HG02759 (cell line): ENCODE data around the gene HOXA13.

Experiments used
- ATAC-seq: cut with Tn5 transposase; IDR thresholded peaks from one replicate; pipeline ENCODE4 v1.9.1; 2021; ENCODE audit warnings: mild to moderate bottlenecking, moderate library complexity; ENCODE audit not compliant: unreplicated experiment

Gene HOXA13

DNA sequence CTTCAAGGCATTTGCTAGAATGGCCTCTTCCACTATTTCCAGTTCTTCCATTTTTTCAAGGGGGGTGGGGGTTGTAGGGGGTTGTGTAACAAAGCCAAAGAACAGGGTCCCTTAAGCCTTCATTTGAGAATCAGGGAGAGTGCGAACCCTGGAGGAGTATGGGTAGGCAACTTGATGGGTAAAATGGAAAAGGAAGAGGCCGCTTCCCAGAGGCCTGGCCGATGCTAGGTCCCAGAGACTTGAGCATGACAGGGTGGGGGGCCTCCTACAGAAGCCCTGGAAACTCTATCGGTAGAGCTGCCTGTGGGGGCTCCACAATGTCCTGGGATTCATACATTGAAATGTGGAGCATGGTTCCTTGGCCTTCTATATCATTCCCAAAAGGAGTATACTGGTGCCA is 9.1 kb upstream of the HOXA13 start:
- no peak for ATAC-seq

DNA sequence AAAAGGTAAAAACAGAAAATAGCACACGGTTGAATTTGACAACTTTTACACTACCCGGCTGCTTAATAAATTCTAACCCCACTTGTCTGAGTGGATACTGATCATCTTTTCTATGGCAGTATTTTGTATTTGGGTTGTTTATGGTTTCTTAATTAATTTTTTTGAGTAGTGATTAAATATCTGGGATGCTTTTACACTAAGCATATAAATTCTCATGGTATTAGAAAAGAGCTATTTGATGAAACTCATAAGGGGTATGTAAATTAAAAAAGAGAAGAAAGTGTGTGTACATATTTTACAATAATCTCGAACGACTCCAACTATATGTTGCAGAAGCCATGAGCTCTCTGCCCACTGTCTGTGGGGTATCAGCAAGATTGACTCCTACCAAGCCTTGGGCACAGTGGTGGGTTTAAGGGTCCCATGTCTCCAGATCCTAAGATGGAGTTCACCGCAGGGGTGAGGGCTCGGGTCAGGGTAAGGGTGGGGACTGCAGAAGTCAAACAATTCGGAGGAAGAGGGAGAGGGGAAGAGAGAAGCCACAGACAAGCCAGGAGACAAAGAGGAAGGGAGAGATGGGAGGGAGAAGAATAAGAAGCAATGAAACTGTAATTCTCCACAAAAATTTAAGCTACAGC is 7.6 kb upstream of the HOXA13 start:
- ATAC-seq = no peak

DNA sequence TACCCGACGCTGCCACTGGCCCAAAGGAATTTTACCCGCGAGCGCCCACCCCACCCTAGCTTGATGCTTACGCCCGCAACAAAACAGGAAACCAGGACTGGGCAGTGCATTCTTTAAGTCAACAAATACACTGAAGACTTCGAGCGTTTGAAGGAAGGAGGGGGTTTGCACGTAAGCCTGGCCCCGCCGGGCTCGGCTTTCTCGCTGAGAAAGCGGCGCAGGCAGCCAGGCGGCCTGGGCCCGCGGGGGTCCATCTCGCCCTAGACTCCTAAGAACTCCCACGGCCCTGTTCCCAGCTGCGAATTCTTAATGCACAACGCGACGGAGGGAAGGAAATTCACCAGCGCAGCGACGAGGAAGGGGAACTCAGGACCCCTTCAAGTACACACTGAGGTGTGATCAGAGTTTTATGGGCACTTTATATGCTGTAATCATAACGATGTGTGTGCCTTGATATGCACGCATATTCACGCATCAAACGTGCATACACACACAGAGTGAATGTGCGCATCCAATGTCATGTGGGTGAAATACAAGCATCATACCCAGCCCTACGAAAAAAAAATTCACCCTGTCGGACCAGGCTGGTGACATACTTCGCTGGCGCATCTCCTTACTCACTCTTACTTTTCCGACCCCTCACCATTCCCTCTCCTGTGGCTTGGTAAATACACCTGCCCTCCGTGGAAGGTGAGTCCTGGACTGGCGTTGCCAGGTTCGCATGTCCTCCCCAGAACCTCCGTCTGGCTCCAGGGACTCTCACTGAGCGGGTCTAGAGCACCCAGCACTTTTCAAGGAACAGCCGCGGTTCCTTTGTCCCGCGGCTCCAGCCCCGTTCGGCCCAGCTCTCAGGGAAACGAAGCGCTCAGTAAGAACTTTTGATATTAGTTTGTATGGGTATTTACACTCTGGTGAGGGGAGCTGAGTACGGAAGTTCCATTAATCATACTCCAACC is 5.7 kb upstream of the HOXA13 start:
- ATAC-seq = no peak

DNA sequence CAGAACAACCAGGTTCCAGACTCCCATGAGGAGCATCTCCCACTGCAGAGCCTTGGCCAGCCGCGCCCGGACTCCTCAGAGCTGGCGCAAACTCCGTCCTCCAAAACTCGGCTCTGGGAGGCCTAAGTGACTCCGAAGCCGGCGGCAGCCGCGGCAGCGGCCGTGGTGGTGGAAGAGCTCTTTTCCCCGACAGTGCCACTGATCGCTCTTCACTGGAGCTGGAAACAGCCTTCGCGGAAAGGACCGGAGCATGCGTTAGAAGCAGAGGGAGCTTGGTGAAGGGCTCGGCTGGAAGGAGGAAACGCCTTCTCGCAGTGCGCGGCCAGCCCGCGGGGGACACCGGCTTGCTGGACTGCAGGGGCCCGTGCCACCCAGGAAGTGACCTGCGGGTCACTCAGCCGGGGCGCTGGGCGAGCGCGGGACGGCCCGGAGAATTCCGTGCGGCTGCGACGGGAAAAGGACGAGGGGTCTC is 5.0 kb upstream of the HOXA13 start:
- ATAC-seq = no peak

DNA sequence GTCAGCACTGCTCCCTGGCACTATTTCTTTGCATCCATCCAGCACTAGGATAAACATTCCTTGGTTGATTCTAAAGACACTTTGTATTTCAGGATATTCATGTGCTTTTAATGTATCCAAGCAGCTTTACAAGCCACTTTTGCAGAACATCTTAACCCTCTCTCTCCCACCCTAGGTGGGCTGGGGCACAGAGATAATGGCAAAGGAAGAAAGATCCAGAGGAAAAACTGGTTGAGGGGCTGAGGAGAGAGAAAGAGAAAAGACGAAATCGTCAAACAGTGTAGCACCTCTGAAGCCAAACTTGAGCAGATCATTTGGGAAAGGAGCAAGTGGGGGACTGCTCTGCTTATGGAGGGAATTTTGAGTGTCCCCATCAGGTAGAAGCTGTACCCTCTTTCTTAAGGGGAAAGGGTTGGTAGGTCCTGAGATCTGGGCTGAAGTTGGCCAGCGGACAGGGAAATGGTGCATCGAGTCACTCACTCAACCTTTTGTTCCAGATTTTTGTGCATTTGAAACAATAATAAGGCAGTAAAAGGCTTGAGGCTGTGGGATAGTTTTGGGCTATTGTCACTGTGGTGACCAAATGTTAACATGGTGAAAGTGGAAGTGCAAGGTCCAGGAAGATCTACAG is 4.2 kb upstream of the HOXA13 start:
- ATAC-seq = no peak

DNA sequence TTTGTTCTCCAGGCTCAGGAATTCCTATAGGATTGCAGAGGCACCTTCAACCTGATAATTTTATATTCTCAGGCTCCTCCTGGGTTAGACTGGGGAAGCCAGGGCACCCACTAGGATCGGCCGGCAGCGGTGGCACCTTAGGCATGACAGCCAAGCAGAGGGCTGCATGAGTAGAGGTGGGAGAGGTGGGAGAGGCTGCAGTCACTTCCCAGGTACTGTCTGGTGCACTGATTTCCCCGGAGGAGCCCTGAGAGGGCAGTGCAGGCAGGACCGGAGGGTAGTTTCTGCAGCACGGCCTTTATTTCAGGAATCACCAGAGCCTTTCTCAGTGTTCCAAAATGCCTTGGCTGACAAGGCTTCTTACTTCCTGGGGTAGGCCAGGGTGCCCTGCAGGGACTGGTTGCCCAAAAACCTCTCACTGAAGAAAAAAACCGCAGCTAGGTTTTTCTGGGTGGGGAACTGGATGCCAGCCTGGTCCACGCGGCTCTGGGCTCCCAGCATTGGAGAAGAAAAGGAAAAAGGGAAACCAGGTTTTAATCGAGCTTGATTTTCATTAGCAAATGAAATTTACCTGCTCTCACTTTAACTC is 3.6 kb upstream of the HOXA13 start:
- no peak for ATAC-seq

DNA sequence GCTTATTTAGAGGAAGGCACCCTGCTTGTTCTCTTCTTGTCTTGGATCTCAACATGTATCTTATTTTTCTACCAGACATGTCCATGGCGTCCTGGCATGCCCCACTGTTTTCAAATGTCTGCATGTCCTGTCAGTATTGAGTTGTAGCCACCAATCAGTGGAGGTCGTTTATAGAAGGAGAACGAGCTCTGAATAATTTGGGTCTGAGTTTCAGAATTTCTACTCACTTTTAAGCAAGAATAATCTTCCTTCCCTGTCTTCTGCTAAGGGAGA is 2.9 kb upstream of the HOXA13 start:
- ATAC-seq = no peak

DNA sequence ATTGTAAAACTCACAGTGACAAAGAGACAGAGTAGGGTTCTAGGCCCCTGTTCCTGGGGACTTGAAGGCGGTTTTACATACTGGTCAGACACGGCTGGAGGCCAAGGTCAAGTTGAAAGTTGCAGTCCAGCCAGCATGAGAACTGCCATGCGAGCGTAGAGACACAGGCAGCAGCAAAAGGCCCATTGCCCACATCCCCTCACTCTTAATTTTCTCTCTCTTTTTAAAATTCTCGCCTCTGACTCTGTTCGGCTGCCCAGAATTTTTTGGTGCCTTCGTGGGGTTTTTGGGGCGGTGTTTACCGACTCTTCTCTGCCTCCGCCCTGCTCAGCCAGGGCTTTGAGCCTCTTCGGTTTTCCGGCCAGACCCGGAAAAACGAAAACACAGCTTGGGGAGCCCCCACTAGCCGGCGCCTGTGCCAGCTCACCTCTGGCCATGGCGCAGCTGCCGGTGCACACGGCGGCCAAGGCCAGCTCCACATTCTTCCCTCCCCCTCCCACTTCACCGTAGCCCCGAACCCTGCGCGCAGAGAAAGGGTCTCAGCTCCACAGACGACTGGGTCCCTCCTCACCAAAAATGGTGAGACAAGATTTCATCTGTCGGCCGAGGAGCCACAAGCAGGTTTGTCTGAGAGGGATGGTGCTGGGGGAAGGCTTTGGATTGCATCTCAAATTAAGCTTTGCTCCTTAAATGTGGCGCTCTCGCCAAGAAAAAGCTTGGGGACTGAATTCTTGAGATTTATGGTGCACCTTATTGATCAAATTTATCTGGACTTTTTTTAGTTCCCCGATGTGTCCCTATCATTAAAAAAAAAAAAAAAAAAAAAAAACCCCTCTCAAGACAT is 2.3 kb upstream of the HOXA13 start:
- ATAC-seq = no peak

DNA sequence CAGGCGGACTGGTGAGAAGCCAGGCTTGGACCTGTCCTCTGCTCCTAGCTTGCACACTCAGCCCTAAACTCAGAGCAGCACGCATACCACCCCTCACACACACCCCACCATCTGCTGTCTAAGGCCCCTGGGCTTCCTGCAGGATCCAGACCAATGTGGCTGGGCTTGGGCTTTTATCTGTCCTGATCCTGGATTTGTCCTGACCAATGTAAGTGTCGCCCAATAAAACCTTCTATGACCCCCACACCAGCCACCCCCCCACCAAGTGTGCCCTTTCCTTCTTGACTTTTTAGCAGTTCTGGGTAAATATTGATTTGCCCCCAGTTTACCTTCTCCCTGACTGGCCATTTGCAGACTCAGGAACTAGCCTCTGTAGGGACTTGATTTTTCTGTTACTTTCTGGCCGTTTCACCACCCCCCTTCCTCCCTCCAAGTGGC is 1.7 kb upstream of the HOXA13 start:
- ATAC-seq = no peak

DNA sequence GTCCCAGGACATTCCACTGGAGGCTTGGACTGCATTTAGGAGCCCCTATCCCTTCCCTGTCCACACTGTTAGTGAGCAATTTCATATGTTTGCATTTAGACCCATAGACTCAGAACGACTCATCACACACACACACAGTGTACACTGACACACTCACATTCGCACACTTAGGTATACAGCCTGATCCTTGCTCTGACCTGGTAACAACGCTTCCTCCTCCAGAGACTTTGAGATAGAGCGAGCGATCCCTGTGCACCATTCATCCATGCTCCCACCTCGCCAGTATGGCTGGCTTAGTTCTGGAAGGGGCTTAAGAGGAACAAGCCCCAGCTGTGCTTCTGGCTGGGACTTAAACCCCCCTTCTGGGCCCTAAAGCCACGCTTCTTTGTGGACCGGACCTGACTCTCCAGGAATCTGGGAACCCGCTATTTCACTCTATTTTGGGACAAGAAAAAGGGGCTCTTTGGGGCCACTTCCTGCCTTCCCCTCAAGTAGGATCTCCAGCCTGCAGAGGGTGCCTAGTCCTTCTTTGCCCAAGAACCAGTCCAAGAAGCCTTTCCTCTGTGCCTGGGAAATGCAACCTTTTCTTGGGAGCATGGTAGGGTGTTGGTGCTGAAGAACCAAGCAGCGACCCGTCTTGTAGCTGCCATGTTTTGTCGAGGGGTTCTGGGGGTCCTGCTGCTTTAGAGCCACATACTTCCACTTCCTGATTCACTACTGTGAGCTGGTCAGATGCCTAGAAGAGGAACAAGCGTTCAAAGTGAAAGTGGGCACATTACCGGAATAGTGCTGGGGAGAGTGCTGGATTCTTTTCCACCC is 1.1 kb upstream of the HOXA13 start:
- no peak for ATAC-seq

DNA sequence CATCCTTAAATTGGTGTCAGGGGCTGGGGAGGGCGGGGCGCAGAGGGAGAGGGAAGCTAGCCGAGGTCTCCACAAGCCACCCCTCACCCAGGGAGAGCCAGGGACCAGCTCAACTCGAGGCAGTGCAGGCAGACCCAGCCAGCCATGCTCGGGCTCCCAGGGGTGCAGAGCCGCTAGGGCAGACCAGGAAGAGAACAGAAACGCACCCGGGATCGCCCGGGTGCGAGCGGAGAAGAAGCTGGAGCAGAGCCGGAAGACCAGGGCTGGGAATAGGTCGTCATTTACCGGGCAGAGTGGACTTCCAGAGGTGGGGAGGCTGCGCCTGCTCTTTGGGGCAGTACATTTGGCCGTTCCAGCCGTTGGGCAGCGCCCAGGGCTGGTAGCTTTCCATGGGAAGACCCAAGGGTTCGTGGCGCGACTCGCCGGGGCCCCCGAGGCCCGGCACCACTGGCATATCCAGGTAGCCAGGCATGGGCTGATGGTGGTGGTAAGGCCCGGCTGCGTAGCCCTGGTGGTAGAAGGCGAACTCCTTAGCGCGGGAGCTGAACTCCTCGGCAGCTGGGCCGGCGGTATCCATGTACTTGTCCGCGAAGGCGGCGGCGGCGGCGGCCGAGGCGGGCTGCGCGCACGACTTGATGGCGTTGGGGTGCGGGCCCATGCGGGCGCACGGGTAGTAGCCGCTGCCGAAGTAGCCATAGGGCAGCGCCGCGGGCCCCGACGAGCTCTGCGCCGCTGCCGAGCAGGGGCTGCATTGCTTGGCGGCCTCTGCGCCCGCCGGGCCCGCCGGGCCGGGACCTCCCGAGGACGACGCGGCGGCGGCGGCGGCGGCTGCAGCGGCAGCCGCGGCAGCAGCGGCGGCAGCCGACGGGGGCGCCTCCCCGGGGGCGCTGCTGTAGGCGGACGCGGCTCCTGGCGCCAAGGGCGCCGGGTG is 755 bp downstream of the HOXA13 start:
- ATAC-seq = peak; percentile 21

DNA sequence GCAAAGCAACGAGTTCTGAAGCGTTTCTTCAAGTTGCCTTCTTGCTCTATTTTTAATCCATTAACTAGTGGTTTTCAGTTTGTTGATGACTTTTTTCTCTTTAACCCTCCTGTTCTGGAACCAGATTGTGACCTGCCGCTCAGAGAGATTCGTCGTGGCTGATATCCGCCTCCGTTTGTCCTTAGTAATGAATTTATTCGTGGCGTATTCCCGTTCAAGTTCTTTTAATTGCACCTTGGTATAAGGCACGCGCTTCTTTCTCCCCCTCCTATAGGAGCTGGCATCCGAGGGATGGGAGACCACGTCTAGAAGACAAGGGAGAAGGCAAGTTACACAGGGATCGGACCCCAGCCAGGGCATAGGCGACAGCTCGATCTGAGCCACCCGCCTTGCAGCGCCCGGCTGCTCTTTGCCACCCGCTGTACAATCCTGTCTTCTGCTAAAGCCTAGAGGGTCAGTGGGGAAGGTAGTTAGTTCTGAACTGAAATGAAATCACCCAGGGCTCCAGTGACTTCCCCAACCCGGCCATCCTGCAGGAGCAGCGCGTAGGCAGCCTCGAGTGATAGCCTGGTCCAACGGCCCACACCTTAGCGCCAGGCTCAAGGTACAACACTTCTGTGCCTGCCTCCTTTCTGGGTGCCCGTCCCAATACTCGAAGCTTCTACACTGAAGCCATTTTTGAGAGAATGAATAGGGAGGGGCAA is 1.6 kb downstream of the HOXA13 start:
- ATAC-seq = no peak

DNA sequence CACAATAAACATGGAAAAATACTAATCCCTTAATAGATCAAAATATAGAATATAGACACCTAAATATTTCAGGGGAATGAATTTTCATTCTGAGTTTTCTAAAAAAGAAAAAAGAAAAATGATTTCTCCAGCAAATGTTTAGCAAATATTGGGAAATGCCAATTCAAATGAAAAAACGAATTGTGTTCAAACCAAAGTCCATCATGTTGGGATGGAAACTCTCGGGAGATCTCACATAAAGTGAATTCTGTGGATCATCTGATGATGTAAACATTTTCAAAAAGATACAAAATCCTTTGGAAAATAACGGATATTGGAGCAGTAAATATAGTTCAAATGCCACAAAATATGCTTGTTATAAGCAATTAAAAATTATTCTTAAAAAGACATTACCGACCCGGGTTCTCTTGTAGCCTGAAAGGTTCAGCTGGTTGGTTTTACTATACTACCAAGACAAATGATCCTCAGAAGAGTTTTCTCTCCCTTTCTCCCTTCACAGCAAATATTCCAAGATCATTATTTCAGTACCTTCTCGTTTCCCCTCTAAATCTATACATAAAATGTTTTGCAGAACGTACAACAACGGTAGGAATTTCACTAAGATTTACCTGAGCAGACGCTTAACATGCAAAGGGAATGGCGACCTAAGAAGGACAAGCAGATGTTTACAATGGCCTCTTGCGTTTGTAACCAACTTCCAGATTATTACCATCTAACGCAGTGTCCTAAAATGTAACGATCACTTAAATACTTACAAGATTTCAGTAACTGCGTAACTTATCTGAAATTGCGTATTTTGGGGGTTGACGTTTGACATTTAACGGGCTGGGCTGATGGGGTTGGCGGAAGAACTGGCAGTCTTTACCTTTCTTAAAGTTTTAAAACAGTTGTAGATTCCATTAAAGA is 2.5 kb downstream of the HOXA13 start:
- no peak for ATAC-seq

DNA sequence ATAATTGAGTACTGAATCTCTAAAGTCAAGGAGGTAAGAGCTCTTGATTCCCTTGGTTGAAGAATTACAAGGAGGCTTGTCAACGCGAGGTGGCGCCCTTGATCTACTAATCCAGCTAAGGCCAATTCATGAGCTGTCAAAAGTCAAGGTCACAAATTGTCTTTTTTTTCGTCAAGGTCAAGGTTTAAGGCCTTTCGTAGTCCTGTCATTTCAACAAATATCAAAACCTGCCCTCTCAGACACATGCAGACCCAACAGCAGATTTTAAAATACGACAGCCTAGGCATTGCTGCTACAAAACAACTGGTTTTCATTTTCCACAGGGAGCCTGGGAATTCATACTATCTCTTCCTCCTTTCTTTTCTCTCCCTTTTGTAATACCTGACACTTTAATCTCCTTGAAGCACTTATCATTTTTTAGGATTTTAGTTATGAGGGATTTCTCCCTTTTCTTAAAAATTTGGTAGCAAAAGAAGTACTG is 3.6 kb downstream of the HOXA13 start:
- ATAC-seq = no peak

DNA sequence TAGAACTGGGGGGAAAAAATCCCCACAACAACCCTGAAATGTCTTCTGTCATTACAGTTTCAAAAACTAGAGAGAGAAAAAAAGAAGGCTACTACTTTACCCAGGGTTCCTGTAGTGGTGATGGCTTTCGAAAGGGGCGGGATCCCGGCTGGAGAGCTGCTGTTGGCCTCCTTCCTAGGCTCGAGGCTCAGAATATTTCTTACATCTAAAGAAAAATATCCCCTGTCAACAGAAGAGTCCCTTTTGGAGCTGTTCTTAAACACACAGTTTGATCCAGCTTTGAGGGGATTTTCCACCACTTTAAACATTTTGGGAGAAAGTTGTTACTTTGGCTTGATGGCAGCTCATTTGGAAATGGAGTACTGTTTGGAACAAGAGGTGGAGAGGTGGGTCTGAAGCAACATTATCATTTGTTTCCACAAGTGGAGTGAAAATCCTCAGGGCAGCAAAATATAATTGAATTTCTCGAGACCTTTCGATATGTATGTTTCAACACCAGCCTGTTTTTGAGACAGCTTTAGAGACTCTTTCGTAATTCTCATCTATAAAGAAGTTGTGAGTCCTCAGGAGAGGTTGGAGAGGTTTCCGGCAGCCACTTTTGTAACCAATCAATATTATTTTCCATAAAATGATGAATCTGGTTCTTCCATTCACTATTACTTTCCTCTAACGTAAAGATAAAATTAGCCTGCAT is 5.1 kb downstream of the HOXA13 start:
- ATAC-seq = no peak

DNA sequence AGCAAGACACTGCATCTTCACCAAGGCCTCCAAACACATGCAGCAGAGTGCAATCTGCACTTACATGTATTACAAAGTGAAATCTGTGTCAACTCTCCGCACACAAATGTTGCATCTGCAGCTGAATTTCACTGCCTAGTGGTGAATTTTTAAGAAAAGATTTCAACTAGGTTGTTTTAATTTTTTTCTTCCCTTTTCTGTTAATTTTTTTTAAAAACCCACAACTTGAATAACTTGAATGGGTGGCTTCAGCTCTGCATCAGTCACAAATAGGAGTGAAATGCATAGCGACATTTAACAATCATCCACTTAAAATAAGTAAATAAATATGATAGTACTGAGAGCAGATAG is 5.9 kb downstream of the HOXA13 start:
- ATAC-seq = no peak
